Heart right ventricle (tissue), 16 donors: ENCODE measurements around the gene ZBTB46. TPM values are rescaled to one million over a fixed set of nuclear protein-coding genes. Genes with fewer than 3 reads are reported as not detected.
A peak's percentile ranks its signal among the peaks of the same experiment; 100 is the strongest.
"Not testable (repeated sequence)": the region's sequence is repeated elsewhere in the genome, so short reads cannot be mapped to it uniquely, and the experiment has no call there.

ENCODE experiments used
- ATAC-seq, 8 donors: fragments of 200-7000 bp; cut with Tn5 transposase; one replicate each; pipeline ENCODE4 v1.9.1; 2020; ENCODE audit warnings: mild to moderate bottlenecking in 8 of 8, moderate library complexity in 8 of 8, moderate number of reproducible peaks in 1 of 8
- DNase-seq, 2 donors: peaks; one replicate each; pipeline ENCODE4 v3.0.0-alpha.2; 2020
- H3K27ac ChIP-seq, 10 donors: fragments of 200-600 bp; sonication (generic) in 2 of 10; one replicate each; pipeline versions ENCODE4 v1.5.0 to v1.8.0; 2020 to 2022; ENCODE audit warnings: mild to moderate bottlenecking in 3 of 10
- H3K27me3 ChIP-seq, 7 donors: fragments of 200-600 bp; one replicate each; pipeline ENCODE4 v1.8.0; 2021 to 2022; ENCODE audit warnings: mild to moderate bottlenecking in 2 of 7
- H3K36me3 ChIP-seq, 9 donors: fragments of 200-600 bp; sonication (generic) in 1 of 9; one replicate each; pipeline versions ENCODE4 v1.5.0 to v1.8.0; 2020 to 2022; ENCODE audit warnings: mild to moderate bottlenecking in 2 of 9
- H3K4me1 ChIP-seq, 9 donors: fragments of 200-600 bp; sonication (generic) in 1 of 9; one replicate each; pipeline versions ENCODE4 v1.5.0 to v1.8.0; 2020 to 2022; ENCODE audit warnings: mild to moderate bottlenecking in 4 of 9
- H3K4me3 ChIP-seq, 10 donors: fragments of 200-600 bp; sonication (generic) in 2 of 10; one replicate each; pipeline versions ENCODE4 v1.5.0 to v1.8.0; 2020 to 2022; ENCODE audit warnings: mild to moderate bottlenecking in 7 of 10, moderate library complexity in 2 of 10
- H3K9me3 ChIP-seq, 11 donors: fragments of 200-600 bp in 10 of 11; sonication (generic) in 2 of 11; one replicate each; pipeline versions ENCODE4 v1.5.0 to v1.8.0; 2013 to 2022; ENCODE audit warnings: mild to moderate bottlenecking in 2 of 11, control low read depth in 1 of 11, moderate library complexity in 1 of 11
- CTCF ChIP-seq, 9 donors: fragments of 200-600 bp; sonication (generic) in 2 of 9; IDR thresholded peaks; one replicate each; pipeline versions ENCODE4 v1.5.0 to v1.8.0; 2021 to 2022; ENCODE audit warnings: antibody characterized with exemption in 9 of 9, mild to moderate bottlenecking in 5 of 9, moderate library complexity in 1 of 9
- WGBS, 2 donors: extraction: QIAGEN DNeasy Blood & Tissue Kit; methylation state at CpG; one replicate each; pipeline ENCODE4 v1.1.7; 2013; ENCODE audit warnings: inconsistent platforms in 1 of 2; 5-methylcytosine and 5-hydroxymethylcytosine counted together
- intact Hi-C, 10 donors: fragments of 100-400 bp; cut with DNase I; formaldehyde crosslinking; loops; one replicate each; pipeline versions ENCODE4 v1.11.1 to v1.14.2; 2022
- polyA plus RNA-seq, 2 donors: library from polyadenylated mRNA; stranded (reverse); fragments of 200-250 nt; gene quantifications; one replicate each; pipeline ENCODE4 v1.2.3, GENCODE V29; 2013
- total RNA-seq, 10 donors: library from RNA; stranded (reverse); fragmentation: NEBNext Ultra II Directional in 3 of 10; extraction: Animal tissue kit (Norgen Biotek cat#: 25700) in 3 of 10; gene quantifications; one replicate each; pipeline versions ENCODE4 v1.2.1 to v1.2.4, GENCODE V29; 2021 to 2023
- donor health status: Arrhythmogenic right ventricular cardiomyopathy.
- donor health status: ischemic (EF 13 %, LVEDD 7.1; RV severe dilation, severe dysfunction).
- donor health status: healthy with polysubstance abuse.
- donor health status: DM: no; HTN: yes; CAD: no.
- donor health status: DM: no; HTN: no; CAD: no.
- donor health status: ischemic (EF 25% LVEDD 6.9; RV normal size, moderate dysfunction).
- donor health status: ischemic (EF 25% LVEDD 5.7; RV mildly dilated, moderate dysfunction).
- donor health status: healthy.
- donor health status: DM: yes; HTN: yes; CAD: no.
- donor health status: Ischemic cardiomyopathy.
- donor health status: ischemic (EF 35%, LVEDD 5.7; RV mildly dilated, moderate dysfunction).
- donor health status: nonischemic (EF 11% LVEDD 7.7; RV severe dilation, severe dysfunction).
- donor health status: DM: yes; HTN: yes; CAD: no.
- donor health status: PGD.
- donor health status: ischemic (EF 29% LVEDD 5.4; RV normal size, mild dysfunction).
- donor health status: nonischemic (EF 23%, LVEDD 6.1; RV moderate dilation, normal function).

Gene ZBTB46
- total and polyA plus RNA-seq, 12 donors: 5.6 to 25.4 (median 14.4) TPM

GRCh38 chr20:63854069-63854765 is 23.2 kb upstream of the ZBTB46 start:
- peak overlapping the region; percentile 86 to 97 (median 91) for H3K27ac ChIP-seq
- peak; percentile 57 to 66 for DNase-seq
- H3K9me3 ChIP-seq: no peaks in the 10 kb centered on the region
- ATAC-seq: peak; percentile 28 to 51 (median 43)
- H3K4me3 ChIP-seq: peak overlapping the region in 8 of 10 donors; percentile 14 to 45 (median 36)
- H3K27me3 ChIP-seq: peaks cover 0 to 12% (median 0%) of the 10 kb centered on the region in 7 donors
- 15 to 16% methylated on average over 17 of the region's 17 CpGs for WGBS, 2 donors
- H3K36me3 ChIP-seq: no peaks in the 10 kb centered on the region
- no peak for TF ChIP-seq CTCF (IDR thresholded peaks at IDR 0.05)
- peaks cover 38 to 73% (median 59%) of the 10 kb centered on the region in 9 donors for H3K4me1 ChIP-seq
- intact Hi-C loops: no loop called here

- intact Hi-C loops, DNase-seq, H3K9me3 ChIP-seq, ATAC-seq, H3K36me3 ChIP-seq: not testable (repeated sequence)
- WGBS, 2 donors: 54 to 57% methylated on average over 4 of the region's 4 CpGs
- Histone ChIP-seq H3K27me3 (peaks cover 0 to 12% (median 0%) of the 10 kb centered on the region in 7 donors), H3K4me3 (peak overlapping the region in 4 of 10 donors; percentile 5 to 35 (median 24)), H3K4me1 (peaks cover 36 to 69% (median 55%) of the 10 kb centered on the region in 9 donors), H3K27ac (peak overlapping the region; percentile 86 to 97 (median 91))
These were observed 22.6 kb upstream of the ZBTB46 start for GRCh38 chr20:63853733-63854068.

- intact Hi-C loops: not testable (repeated sequence)
These were observed 20.5 kb upstream of the ZBTB46 start for GRCh38 chr20:63851548-63851943.

GRCh38 chr20:63850689-63851547 is 19.9 kb upstream of the ZBTB46 start:
- H3K9me3 ChIP-seq: no peaks in the 10 kb centered on the region
- ATAC-seq (no peak), DNase-seq (no peak)
- WGBS, 2 donors: 83 to 91% methylated on average over 27 of the region's 27 CpGs
- TF ChIP-seq CTCF (IDR thresholded peaks at IDR 0.05): no peak
- H3K27me3 ChIP-seq: peaks cover 0 to 33% (median 0%) of the 10 kb centered on the region in 7 donors
- intact Hi-C loops: no loop called here
- H3K27ac ChIP-seq: peak overlapping the region in 1 of 10 donors; percentile 26
- no peak overlapping the region for H3K4me3 ChIP-seq
- peaks cover 27 to 69% (median 55%) of the 10 kb centered on the region in 9 donors for H3K4me1 ChIP-seq
- no peaks in the 10 kb centered on the region for H3K36me3 ChIP-seq

More at GRCh38 chr20:63851548-63851943, 20.5 kb upstream of the ZBTB46 start:
- H3K27me3 ChIP-seq: peaks cover 0 to 26% (median 0%) of the 10 kb centered on the region in 7 donors
- not testable (repeated sequence) for H3K36me3 ChIP-seq, ATAC-seq, H3K9me3 ChIP-seq, DNase-seq, H3K4me3 ChIP-seq
- H3K4me1 ChIP-seq: peaks cover 25 to 69% (median 55%) of the 10 kb centered on the region in 9 donors
- WGBS, 2 donors: 89 to 92% methylated on average over 14 of the region's 14 CpGs
- peak overlapping the region in 1 of 10 donors; percentile 26 for H3K27ac ChIP-seq
